HepG2 (cell line): Measurements from ENCODE around the gene GRM1. TPM values are rescaled to one million over a fixed set of nuclear protein-coding genes. Genes with fewer than 3 reads are reported as not detected.

ENCODE experiments used
- EEA1 ChIP-seq: sonication (generic); formaldehyde crosslinking; IDR thresholded peaks from 2 replicates; pipeline ENCODE4 v1.5.1; 2020; ENCODE audit warnings: mild to moderate bottlenecking, missing genetic modification reagents, borderline replicate concordance
- EED ChIP-seq: sonication (generic); formaldehyde crosslinking; IDR thresholded peaks from 2 replicates; pipeline ENCODE4 v1.5.0; 2020; ENCODE audit warnings: mild to moderate bottlenecking, missing genetic modification reagents
- EZH2 ChIP-seq: conservative IDR thresholded peaks from 2 replicates; pipeline ENCODE4 v1.6.1; 2012; ENCODE audit warnings: mild to moderate bottlenecking, low read depth, low read length, moderate library complexity
- MED13 ChIP-seq: sonication (generic); formaldehyde crosslinking; IDR thresholded peaks from 2 replicates; pipeline ENCODE4 v1.5.0; 2020; ENCODE audit warnings: missing genetic modification reagents
- PHF5A ChIP-seq: IDR thresholded peaks from one replicate; pipeline ENCODE4 v1.6.1; 2018; ENCODE audit warnings: low read depth, missing genetic modification reagents; ENCODE audit not compliant: unreplicated experiment
- SALL1 ChIP-seq: sonication (generic); formaldehyde crosslinking; IDR thresholded peaks from 2 replicates; pipeline ENCODE4 v1.8.0; 2022; ENCODE audit warnings: mild to moderate bottlenecking, missing genetic modification reagents
- SATB2 ChIP-seq: sonication (generic); formaldehyde crosslinking; IDR thresholded peaks from 2 replicates; pipeline ENCODE4 v1.5.0; 2020; ENCODE audit warnings: missing genetic modification reagents
- SP140L ChIP-seq: sonication (generic); formaldehyde crosslinking; IDR thresholded peaks from 2 replicates; pipeline ENCODE4 v1.4.0; 2020; ENCODE audit warnings: missing genetic modification reagents, borderline replicate concordance
- ZFP36 ChIP-seq: fragments of 150-350 bp; IDR thresholded peaks from 2 replicates; pipeline ENCODE4 v1.6.1; 2018; ENCODE audit warnings: borderline replicate concordance, low read length, low read depth; ENCODE audit not compliant: partially characterized antibody
- ZNF253 ChIP-seq: sonication (generic); formaldehyde crosslinking; IDR thresholded peaks from 2 replicates; pipeline ENCODE4 v1.8.0; 2022; ENCODE audit warnings: mild to moderate bottlenecking, missing genetic modification reagents, borderline replicate concordance
- ZNF562 ChIP-seq: sonication (generic); formaldehyde crosslinking; IDR thresholded peaks from 2 replicates; pipeline ENCODE4 v1.8.0; 2022; ENCODE audit warnings: missing genetic modification reagents, borderline replicate concordance
- ZNF576 ChIP-seq: sonication (generic); formaldehyde crosslinking; IDR thresholded peaks from 2 replicates; pipeline ENCODE4 v1.4.0; 2020; ENCODE audit warnings: mild to moderate bottlenecking, missing genetic modification reagents
- ZNF720 ChIP-seq: sonication (generic); formaldehyde crosslinking; IDR thresholded peaks from 2 replicates; pipeline ENCODE4 v1.4.0; 2020; ENCODE audit warnings: missing genetic modification reagents
- ZSCAN29 ChIP-seq: sonication (generic); formaldehyde crosslinking; conservative IDR thresholded peaks from 2 replicates; pipeline ENCODE4 v1.4.0; 2020; ENCODE audit warnings: mild to moderate bottlenecking, missing genetic modification reagents
- polyA plus RNA-seq, 8 experiments: library from polyadenylated mRNA; depleted of rRNA in 3 of 8; stranded (reverse) in 7 of 8; unstranded in 1 of 8; fragments of >200 nt; fragmentation: Illumina TruSeq in 4 of 8; extraction: Trizol in 4 of 8; gene quantifications; 2 replicates each; pipeline versions ENCODE4 v1.2.1 to v1.2.3, GENCODE V29; 2011 to 2016; ENCODE audit warnings: low read depth in 4 of 8, missing spikeins in 1 of 8, mixed read lengths in 1 of 8; ENCODE audit not compliant: insufficient read depth in 1 of 8
- total RNA-seq, 5 experiments: library from RNA; depleted of rRNA; stranded (reverse); fragments of >200 nt; fragmentation: Illumina TruSeq; extraction: Trizol; gene quantifications; 2 replicates each; pipeline ENCODE4 v1.2.3, GENCODE V29; 2016; ENCODE audit warnings: low read depth in 1 of 5
- TF ChIP-seq, protein P1 (sequence below): IDR thresholded peaks from 2 replicates; pipeline ENCODE4 v1.4.0; 2020; ENCODE audit warnings: mild to moderate bottlenecking, missing genetic modification reagents
- TF ChIP-seq, protein P2 (sequence below): sonication (generic); formaldehyde crosslinking; IDR thresholded peaks from 2 replicates; pipeline ENCODE4 v1.4.0; 2020; ENCODE audit warnings: missing genetic modification reagents, borderline replicate concordance
- TF ChIP-seq, protein P3 (sequence below): sonication (generic); formaldehyde crosslinking; IDR thresholded peaks from 2 replicates; pipeline ENCODE4 v1.4.0; 2020; ENCODE audit warnings: mild to moderate bottlenecking, missing genetic modification reagents

GRM1 gene
- total and polyA plus RNA-seq, 2 of the 13 experiments (the other 11 are each of a cell fraction or from before 2014, with no cell fraction given), result 0.09 TPM; not detected in 1

- TF ChIP-seq, protein P1, sequence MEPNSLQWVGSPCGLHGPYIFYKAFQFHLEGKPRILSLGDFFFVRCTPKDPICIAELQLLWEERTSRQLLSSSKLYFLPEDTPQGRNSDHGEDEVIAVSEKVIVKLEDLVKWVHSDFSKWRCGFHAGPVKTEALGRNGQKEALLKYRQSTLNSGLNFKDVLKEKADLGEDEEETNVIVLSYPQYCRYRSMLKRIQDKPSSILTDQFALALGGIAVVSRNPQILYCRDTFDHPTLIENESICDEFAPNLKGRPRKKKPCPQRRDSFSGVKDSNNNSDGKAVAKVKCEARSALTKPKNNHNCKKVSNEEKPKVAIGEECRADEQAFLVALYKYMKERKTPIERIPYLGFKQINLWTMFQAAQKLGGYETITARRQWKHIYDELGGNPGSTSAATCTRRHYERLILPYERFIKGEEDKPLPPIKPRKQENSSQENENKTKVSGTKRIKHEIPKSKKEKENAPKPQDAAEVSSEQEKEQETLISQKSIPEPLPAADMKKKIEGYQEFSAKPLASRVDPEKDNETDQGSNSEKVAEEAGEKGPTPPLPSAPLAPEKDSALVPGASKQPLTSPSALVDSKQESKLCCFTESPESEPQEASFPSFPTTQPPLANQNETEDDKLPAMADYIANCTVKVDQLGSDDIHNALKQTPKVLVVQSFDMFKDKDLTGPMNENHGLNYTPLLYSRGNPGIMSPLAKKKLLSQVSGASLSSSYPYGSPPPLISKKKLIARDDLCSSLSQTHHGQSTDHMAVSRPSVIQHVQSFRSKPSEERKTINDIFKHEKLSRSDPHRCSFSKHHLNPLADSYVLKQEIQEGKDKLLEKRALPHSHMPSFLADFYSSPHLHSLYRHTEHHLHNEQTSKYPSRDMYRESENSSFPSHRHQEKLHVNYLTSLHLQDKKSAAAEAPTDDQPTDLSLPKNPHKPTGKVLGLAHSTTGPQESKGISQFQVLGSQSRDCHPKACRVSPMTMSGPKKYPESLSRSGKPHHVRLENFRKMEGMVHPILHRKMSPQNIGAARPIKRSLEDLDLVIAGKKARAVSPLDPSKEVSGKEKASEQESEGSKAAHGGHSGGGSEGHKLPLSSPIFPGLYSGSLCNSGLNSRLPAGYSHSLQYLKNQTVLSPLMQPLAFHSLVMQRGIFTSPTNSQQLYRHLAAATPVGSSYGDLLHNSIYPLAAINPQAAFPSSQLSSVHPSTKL (CRISPR knock-in tag), result no peak
- TF ChIP-seq ZFP36 (no peak), SP140L (CRISPR knock-in tag) (no peak), SALL1 (CRISPR knock-in tag) (no peak), ZNF576 (no peak), SATB2 (CRISPR knock-in tag) (no peak), EZH2 (no peak), EEA1 (CRISPR knock-in tag) (no peak), EED (CRISPR knock-in tag) (no peak), ZSCAN29 (CRISPR knock-in tag) (no peak), ZNF562 (CRISPR knock-in tag) (no peak), MED13 (CRISPR knock-in tag) (no peak), PHF5A (CRISPR knock-in tag) (no peak), ZNF253 (no peak), ZNF720 (CRISPR knock-in tag) (no peak)
- TF ChIP-seq, protein P2, sequence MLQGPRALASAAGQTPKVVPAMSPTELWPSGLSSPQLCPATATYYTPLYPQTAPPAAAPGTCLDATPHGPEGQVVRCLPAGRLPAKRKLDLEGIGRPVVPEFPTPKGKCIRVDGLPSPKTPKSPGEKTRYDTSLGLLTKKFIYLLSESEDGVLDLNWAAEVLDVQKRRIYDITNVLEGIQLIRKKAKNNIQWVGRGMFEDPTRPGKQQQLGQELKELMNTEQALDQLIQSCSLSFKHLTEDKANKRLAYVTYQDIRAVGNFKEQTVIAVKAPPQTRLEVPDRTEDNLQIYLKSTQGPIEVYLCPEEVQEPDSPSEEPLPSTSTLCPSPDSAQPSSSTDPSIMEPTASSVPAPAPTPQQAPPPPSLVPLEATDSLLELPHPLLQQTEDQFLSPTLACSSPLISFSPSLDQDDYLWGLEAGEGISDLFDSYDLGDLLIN (CRISPR knock-in tag), result no peak
- TF ChIP-seq, protein P3, sequence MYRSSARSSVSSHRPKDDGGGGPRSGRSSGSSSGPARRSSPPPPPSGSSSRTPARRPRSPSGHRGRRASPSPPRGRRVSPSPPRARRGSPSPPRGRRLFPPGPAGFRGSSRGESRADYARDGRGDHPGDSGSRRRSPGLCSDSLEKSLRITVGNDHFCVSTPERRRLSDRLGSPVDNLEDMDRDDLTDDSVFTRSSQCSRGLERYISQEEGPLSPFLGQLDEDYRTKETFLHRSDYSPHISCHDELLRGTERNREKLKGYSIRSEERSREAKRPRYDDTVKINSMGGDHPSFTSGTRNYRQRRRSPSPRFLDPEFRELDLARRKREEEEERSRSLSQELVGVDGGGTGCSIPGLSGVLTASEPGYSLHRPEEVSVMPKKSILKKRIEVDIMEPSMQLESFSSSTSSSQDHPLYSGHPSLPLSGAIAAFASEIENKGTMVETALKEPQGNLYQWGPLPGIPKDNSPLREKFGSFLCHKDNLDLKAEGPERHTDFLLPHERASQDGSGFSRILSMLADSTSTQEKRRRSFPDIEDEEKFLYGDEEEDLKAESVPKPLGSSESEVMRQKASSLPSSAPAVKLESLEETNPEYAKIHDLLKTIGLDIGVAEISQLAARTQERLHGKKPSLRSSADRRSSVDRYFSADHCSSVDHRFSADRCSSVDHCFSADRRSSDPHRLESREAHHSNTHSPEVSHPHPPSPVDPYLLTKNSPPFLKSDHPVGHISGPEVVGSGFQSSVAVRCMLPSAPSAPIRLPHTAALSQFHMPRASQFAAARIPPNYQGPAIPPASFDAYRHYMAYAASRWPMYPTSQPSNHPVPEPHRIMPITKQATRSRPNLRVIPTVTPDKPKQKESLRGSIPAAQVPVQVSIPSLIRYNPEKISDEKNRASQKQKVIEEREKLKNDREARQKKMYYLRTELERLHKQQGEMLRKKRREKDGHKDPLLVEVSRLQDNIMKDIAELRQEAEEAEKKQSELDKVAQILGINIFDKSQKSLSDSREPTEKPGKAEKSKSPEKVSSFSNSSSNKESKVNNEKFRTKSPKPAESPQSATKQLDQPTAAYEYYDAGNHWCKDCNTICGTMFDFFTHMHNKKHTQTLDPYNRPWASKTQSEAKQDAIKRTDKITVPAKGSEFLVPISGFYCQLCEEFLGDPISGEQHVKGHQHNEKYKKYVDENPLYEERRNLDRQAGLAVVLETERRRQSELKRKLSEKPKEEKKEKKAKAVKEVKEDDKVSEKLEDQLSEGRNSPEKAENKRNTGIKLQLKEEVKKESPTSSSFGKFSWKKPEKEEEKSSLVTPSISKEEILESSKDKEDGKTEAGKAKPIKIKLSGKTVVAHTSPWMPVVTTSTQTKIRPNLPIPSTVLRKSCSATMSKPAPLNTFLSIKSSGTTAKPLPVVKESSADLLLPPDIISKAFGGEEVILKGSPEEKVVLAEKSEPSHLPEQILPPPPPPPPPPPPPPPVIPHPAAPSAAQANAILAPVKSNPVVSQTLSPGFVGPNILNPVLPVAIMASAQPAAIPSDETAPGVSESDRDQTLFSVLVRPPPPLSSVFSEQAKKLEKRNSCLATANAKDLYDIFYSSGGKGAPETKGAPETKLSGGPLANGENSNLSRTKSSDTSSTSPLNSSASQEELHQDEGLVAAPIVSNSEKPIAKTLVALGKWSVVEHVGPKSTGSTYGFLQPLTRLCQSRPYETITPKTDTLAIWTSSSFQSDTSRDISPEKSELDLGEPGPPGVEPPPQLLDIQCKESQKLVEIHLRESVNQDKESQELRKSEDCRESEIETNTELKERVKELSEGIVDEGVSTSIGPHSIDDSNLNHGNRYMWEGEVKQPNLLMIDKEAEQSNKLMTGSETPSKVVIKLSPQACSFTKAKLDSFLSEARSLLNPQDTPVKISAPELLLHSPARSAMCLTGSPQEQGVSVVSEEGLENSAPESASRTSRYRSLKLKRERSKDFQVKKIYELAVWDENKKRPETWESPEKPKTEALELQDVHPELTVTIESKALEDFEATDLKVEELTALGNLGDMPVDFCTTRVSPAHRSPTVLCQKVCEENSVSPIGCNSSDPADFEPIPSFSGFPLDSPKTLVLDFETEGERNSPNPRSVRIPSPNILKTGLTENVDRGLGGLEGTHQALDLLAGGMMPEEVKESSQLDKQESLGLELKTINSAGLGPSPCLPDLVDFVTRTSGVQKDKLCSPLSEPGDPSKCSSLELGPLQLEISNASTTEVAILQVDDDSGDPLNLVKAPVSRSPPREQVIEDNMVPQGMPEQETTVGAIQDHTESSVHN (CRISPR knock-in tag), result no peak
These were observed 160.3 kb downstream of the GRM1 start (continued) for GRCh38 chr6:146189131-146189530.
